ENCODE data around the gene ISG20. TPM values are rescaled to one million over a fixed set of nuclear protein-coding genes. Genes with fewer than 3 reads are reported as not detected.

ISG20 gene
- polyA plus RNA-seq, 2 of the 4 experiments (the other 2 are of a cell fraction): 7.2 to 47.4 TPM

- ChIA-PET POLR2A (no interaction called here), CTCF (interaction anchor here (0.9 to 3.6 kb wide), 3 partner anchors 20 to 143 kb away, joined by 3 to 12 read pairs (median 3); partner anchors contain the start of genes MRPL46 and MRPS11)
- DNase-seq (ENCODE audit: low read depth in 1 of 2, low spot score in 1 of 2) (no peak), ATAC-seq (peak; percentile 6 to 36; a peak in 2 of 6 replicates), FAIRE-seq (no peak)
- no peak overlapping the region for H3K27ac ChIP-seq
- TF ChIP-seq ZC3H11A (IDR thresholded peaks at IDR 0.05) (no peak), MAX (IDR thresholded peaks at IDR 0.05) (no peak), HOXB5 (CRISPR knock-in tag; IDR thresholded peaks at IDR 0.05) (no peak), ZNF302 (CRISPR knock-in tag; IDR thresholded peaks at IDR 0.05) (no peak), HES2 (IDR thresholded peaks at IDR 0.05) (no peak), SMC3 (IDR thresholded peaks at IDR 0.05) (no peak), FOXS1 (CRISPR knock-in tag; IDR thresholded peaks at IDR 0.05) (no peak), MYC (IDR thresholded peaks at IDR 0.05; ENCODE audit: borderline replicate concordance, low read length) (no peak), BHLHE40 (IDR thresholded peaks at IDR 0.05; ENCODE audit: low read depth, low read length) (no peak), NFE2L2 (conservative IDR thresholded peaks at IDR 0.05; ENCODE audit: low read length) (no peak), ATOH8 (CRISPR knock-in tag; IDR thresholded peaks at IDR 0.05; ENCODE audit: low read depth) (no peak), KDM5A (IDR thresholded peaks at IDR 0.05) (no peak), MAFK (IDR thresholded peaks at IDR 0.05; ENCODE audit: partially characterized antibody) (no peak), REST (IDR thresholded peaks at IDR 0.05) (no peak), KDM1A (IDR thresholded peaks at IDR 0.05; ENCODE audit: low read depth) (no peak), SREBF2 (IDR thresholded peaks at IDR 0.05) (no peak), PBX3 (IDR thresholded peaks at IDR 0.05) (no peak)
- H3K4me1 ChIP-seq: peaks cover 25% of the 10 kb centered on the region
- H3K4me3 ChIP-seq: no peak overlapping the region
- no peak overlapping the region for H3K4me2 ChIP-seq
- no peaks in the 10 kb centered on the region for H3K9me3 ChIP-seq
- 62% methylated on average over 4 of the region's 4 CpGs for WGBS (ENCODE audit: missing lambda C conversion rate)
Observed at GRCh38 chr15:88610701-88611231, 28.1 kb upstream of the ISG20 start.

GRCh38 chr15:88612186-88612796 is 26.5 kb upstream of the ISG20 start:
- TF ChIP-seq ZNF302 (CRISPR knock-in tag; IDR thresholded peaks at IDR 0.05): no peak
- TF ChIP-seq ZC3H11A (IDR thresholded peaks at IDR 0.05): peak; percentile 96
- H3K27ac ChIP-seq: no peak overlapping the region
- no peaks in the 10 kb centered on the region for H3K9me3 ChIP-seq
- H3K4me3 ChIP-seq: no peak overlapping the region
- POLR2A ChIA-PET: no interaction called here
- FAIRE-seq: no peak
- no peak for DNase-seq (ENCODE audit: low read depth in 1 of 2, low spot score in 1 of 2)
- peaks cover 26% of the 10 kb centered on the region for H3K4me1 ChIP-seq
- CTCF ChIA-PET: interaction anchor here (1.2 to 2.1 kb wide), 2 partner anchors 135 to 144 kb away, joined by 4 to 11 read pairs; no protein-coding TSS in a partner anchor
- H3K4me2 ChIP-seq: no peak overlapping the region
- no peak for ATAC-seq
- WGBS (ENCODE audit: missing lambda C conversion rate): 58% methylated on average over 7 of the region's 7 CpGs

Measured in A549 (cell line).